ENCODE results near the gene MAP3K8. TPM values are rescaled to one million over a fixed set of nuclear protein-coding genes. Genes with fewer than 3 reads are reported as not detected.

MAP3K8 gene
- polyA plus RNA-seq (2013) = 42.6 and 49.1 TPM in 2 replicates

DNA sequence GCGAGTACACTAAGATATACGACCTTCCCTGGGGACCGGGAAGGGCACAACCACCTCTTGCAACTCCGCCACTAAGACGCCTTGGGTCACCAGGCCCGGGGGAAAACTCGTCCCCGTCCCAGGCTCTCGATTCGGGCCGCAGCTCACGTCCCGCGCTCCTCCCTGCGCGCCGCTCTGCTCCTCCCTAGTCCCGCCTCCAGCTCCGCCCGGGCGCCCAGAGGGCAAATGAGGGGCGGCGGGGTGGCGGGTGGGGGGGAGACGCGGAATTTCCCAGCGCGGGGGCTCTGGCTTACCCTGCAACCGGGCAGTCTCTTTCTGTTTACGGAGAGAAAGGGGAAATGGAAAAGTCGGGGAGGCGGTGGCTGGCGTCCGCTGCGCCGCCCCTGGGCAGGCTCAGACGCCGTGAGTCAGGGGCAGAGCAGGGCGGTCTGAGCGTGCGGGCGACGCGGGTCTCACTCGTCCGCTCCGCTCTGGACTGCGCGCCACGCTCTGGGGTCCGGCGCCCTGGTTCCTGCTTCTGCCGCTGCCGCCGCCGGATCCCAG, at the start of gene MAP3K8:
Gene MAP3K8 (plus strand): TSS at position 455 of the 543 bp plus-strand sequence. CDS start 4,755 bp downstream, outside the sequence.
- H3K27ac ChIP-seq (ENCODE audit: low read depth, low read length) = peak within 1 kb of the TSS; percentile 96
- no CpG with 5 or more reads among the region's 56 CpGs for WGBS (ENCODE audit: extremely low coverage, insufficient coverage, insufficient read length)
- H4K8ac ChIP-seq (ENCODE audit: low read depth, low read length) = peak within 1 kb of the TSS; percentile 87
- H4K12ac ChIP-seq (ENCODE audit: low read depth, low read length) = peak within 1 kb of the TSS; percentile 95
- H3K14ac ChIP-seq (ENCODE audit: low read length) = peak within 1 kb of the TSS; percentile 91
- peak within 1 kb of the TSS; percentile 95 for H2BK5ac ChIP-seq (ENCODE audit: low read depth, low read length, poor library complexity)
- H2BK120ac ChIP-seq (ENCODE audit: insufficient read depth, low read length, poor library complexity) = peak within 1 kb of the TSS; percentile 94
- peak within 1 kb of the TSS; percentile 78 for H3K9ac ChIP-seq (ENCODE audit: low read length)
- H3K36me3 ChIP-seq (ENCODE audit: control insufficient read depth in 1 of 2, insufficient read depth in 2 of 2, low read length in 2 of 2) = peaks cover 0 to 2% of the 10 kb centered on the region in 2 experiments
- peak within 1 kb of the TSS; percentile 27 for H2BK12ac ChIP-seq (ENCODE audit: low read length)
- peak within 1 kb of the TSS; percentile 89 for H3K4me3 ChIP-seq (ENCODE audit: low read depth, low read length)
- H3K9me3 ChIP-seq (ENCODE audit: insufficient read depth, low read depth, low read length) = no peaks in the 10 kb centered on the region
- H3K4me2 ChIP-seq (ENCODE audit: low read length) = peak within 1 kb of the TSS; percentile 86
- H3K27me3 ChIP-seq (ENCODE audit: insufficient read depth, low read length) = no peaks in the 10 kb centered on the region
- H3K79me1 ChIP-seq (ENCODE audit: low read length) = peaks cover 30% of the 10 kb centered on the region
- peak; percentile 92 to 95 for DNase-seq
- peak within 1 kb of the TSS; percentile 60 for H3K4ac ChIP-seq (ENCODE audit: low read depth, low read length)
- peak within 1 kb of the TSS; percentile 97 for H4K91ac ChIP-seq (ENCODE audit: low read depth, low read length)
- H3K4me1 ChIP-seq (ENCODE audit: control insufficient read depth in 1 of 2, insufficient read depth in 2 of 2, low read length in 2 of 2) = peaks cover 12 to 16% of the 10 kb centered on the region in 2 experiments
- peaks cover 13% of the 10 kb centered on the region for H3K79me2 ChIP-seq (ENCODE audit: control insufficient read depth, insufficient read depth, low read length, poor library complexity)
- no peak within 1 kb of the TSS for H3K23ac ChIP-seq (ENCODE audit: low read length)
- peak within 1 kb of the TSS; percentile 94 for H3K18ac ChIP-seq (ENCODE audit: low read length)
- H2AFZ ChIP-seq (ENCODE audit: insufficient read depth, low read length, poor library complexity) = peak within 1 kb of the TSS; percentile 84
- H2AK5ac ChIP-seq (ENCODE audit: low read length) = peak within 1 kb of the TSS; percentile 47

DNA sequence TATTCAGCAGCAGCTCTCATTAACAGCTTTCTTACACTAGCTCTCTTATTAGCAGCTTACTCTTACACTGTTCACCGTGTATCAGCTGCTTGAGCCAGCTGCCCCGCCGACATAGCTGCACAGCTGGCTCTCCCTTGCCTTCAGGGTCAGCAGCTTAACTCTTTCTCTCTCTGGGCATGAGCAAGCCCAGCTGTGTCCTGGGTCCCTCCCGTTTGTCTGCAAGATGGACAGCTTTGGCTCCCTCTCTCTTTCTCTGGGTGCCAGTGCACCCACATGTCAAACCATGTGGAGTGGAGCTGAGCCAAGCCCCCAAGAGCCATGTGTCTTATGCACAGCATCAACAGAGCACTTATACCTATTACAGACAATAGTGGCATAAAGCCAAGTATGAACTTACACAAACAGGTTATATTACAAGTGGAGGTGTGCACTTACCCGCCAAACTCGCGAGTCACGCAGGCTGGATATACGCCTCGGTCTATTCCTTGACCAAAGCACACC, 49.2 kb upstream of the MAP3K8 start:
- Histone ChIP-seq H3K4ac (ENCODE audit: low read depth, low read length) (no peak overlapping the region), H3K4me1 (ENCODE audit: control insufficient read depth in 1 of 2, insufficient read depth in 2 of 2, low read length in 2 of 2) (no peaks in the 10 kb centered on the region), H4K12ac (ENCODE audit: low read depth, low read length) (no peak overlapping the region), H2BK120ac (ENCODE audit: insufficient read depth, low read length, poor library complexity) (no peak overlapping the region), H3K9me3 (ENCODE audit: insufficient read depth, low read depth, low read length) (no peaks in the 10 kb centered on the region), H3K36me3 (ENCODE audit: control insufficient read depth in 1 of 2, insufficient read depth in 2 of 2, low read length in 2 of 2) (no peaks in the 10 kb centered on the region), H3K14ac (ENCODE audit: low read length) (no peak overlapping the region), H4K8ac (ENCODE audit: low read depth, low read length) (no peak overlapping the region), H4K91ac (ENCODE audit: low read depth, low read length) (no peak overlapping the region), H3K27ac (ENCODE audit: low read depth, low read length) (no peak overlapping the region), H3K4me2 (ENCODE audit: low read length) (no peak overlapping the region), H3K23ac (ENCODE audit: low read length) (no peak overlapping the region), H3K79me1 (ENCODE audit: low read length) (no peaks in the 10 kb centered on the region), H3K79me2 (ENCODE audit: control insufficient read depth, insufficient read depth, low read length, poor library complexity) (no peaks in the 10 kb centered on the region), H2AFZ (ENCODE audit: insufficient read depth, low read length, poor library complexity) (no peak overlapping the region), H3K27me3 (ENCODE audit: insufficient read depth, low read length) (no peaks in the 10 kb centered on the region), H2BK12ac (ENCODE audit: low read length) (no peak overlapping the region), H2BK5ac (ENCODE audit: low read depth, low read length, poor library complexity) (no peak overlapping the region), H3K9ac (ENCODE audit: low read length) (no peak overlapping the region), H3K4me3 (ENCODE audit: low read depth, low read length) (no peak overlapping the region), H2AK5ac (ENCODE audit: low read length) (no peak overlapping the region), H3K18ac (ENCODE audit: low read length) (no peak overlapping the region)
- DNase-seq = no peak
- WGBS (ENCODE audit: extremely low coverage, insufficient coverage, insufficient read length) = no CpG with 5 or more reads among the region's 10 CpGs

DNA sequence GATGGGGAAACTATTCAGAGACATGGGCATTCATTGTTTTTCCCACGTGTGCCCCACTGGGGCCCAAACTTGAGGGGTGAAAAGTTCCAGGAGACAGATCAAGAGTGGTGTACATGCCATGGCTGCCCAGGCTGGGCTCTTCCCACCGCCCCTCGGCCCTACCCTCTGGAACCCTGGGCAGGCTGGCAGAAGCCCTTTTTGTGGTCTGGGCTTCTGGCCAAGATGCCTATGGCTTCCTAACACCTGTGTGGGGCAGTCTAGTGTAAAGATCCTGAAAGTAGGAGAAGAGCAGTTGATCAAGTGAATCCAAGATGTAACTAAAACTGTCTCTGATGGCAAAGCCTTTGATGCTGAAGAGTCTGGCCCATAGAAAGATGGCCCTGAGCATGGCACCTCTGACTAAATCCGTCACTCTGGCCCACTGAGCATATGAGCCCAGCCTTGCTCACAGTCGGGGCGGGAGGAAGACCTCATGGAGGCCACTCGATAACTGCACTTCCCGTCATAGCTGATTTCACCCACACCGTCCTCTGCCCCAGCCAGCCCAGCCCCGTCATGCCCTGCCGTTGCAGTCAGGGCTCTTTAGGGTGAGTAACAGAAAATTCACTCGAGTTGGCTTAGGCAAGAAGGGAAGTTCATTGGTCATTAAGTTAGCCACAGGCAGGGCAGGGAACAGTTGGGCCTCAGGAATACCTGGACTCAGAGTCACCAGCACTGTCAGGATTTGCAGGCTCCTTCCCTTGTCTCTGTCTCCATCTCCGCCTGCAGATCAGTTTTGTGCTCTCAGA, 47.0 kb upstream of the MAP3K8 start:
- Histone ChIP-seq H3K4me3 (ENCODE audit: low read depth, low read length) (no peak overlapping the region), H3K79me2 (ENCODE audit: control insufficient read depth, insufficient read depth, low read length, poor library complexity) (no peaks in the 10 kb centered on the region), H4K91ac (ENCODE audit: low read depth, low read length) (no peak overlapping the region), H3K4me1 (ENCODE audit: control insufficient read depth in 1 of 2, insufficient read depth in 2 of 2, low read length in 2 of 2) (no peaks in the 10 kb centered on the region), H3K27ac (ENCODE audit: low read depth, low read length) (no peak overlapping the region), H3K36me3 (ENCODE audit: control insufficient read depth in 1 of 2, insufficient read depth in 2 of 2, low read length in 2 of 2) (no peaks in the 10 kb centered on the region), H3K4ac (ENCODE audit: low read depth, low read length) (no peak overlapping the region), H3K18ac (ENCODE audit: low read length) (no peak overlapping the region), H3K9ac (ENCODE audit: low read length) (no peak overlapping the region), H2AFZ (ENCODE audit: insufficient read depth, low read length, poor library complexity) (no peak overlapping the region), H4K8ac (ENCODE audit: low read depth, low read length) (no peak overlapping the region), H3K9me3 (ENCODE audit: insufficient read depth, low read depth, low read length) (no peaks in the 10 kb centered on the region), H2BK12ac (ENCODE audit: low read length) (no peak overlapping the region), H3K23ac (ENCODE audit: low read length) (no peak overlapping the region), H3K4me2 (ENCODE audit: low read length) (no peak overlapping the region), H3K14ac (ENCODE audit: low read length) (no peak overlapping the region), H2BK5ac (ENCODE audit: low read depth, low read length, poor library complexity) (no peak overlapping the region), H2BK120ac (ENCODE audit: insufficient read depth, low read length, poor library complexity) (no peak overlapping the region), H4K12ac (ENCODE audit: low read depth, low read length) (no peak overlapping the region), H3K79me1 (ENCODE audit: low read length) (no peaks in the 10 kb centered on the region), H2AK5ac (ENCODE audit: low read length) (no peak overlapping the region), H3K27me3 (ENCODE audit: insufficient read depth, low read length) (no peaks in the 10 kb centered on the region)
- WGBS (ENCODE audit: extremely low coverage, insufficient coverage, insufficient read length) = no CpG with 5 or more reads among the region's 13 CpGs
- peak; percentile 71 for DNase-seq

DNA sequence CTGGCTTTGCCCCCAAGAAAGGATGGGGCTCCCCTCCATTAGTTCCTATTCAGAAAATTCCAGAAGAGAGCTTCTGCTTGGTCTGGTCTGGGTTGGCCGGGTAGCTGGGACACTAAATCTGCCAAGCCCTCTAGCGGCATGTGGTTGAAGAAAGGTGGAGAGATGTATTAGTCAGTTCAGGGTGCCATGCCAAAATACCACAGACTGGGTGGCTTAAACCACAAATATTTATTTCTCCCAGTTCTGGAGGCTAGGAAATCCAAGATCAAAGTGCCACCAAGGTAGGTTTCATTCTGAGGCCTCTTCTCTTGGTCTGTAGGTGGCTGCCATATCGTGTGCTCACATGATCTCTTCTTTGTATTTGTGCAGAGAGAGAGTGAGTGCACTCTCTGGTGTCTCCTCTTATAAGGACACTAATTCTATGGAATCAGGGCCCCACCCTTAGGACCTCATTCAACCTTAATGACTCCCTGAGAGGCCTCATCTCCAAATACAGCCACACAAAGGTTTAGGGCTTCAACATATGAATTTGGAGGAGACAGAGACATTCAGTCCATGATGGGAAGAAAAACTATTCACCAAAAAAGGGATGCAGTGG, 46.2 kb upstream of the MAP3K8 start:
- Histone ChIP-seq H4K12ac (ENCODE audit: low read depth, low read length) (no peak overlapping the region), H4K91ac (ENCODE audit: low read depth, low read length) (no peak overlapping the region), H2AFZ (ENCODE audit: insufficient read depth, low read length, poor library complexity) (no peak overlapping the region), H3K14ac (ENCODE audit: low read length) (no peak overlapping the region), H3K4me2 (ENCODE audit: low read length) (no peak overlapping the region), H3K79me2 (ENCODE audit: control insufficient read depth, insufficient read depth, low read length, poor library complexity) (no peaks in the 10 kb centered on the region), H2AK5ac (ENCODE audit: low read length) (no peak overlapping the region), H3K23ac (ENCODE audit: low read length) (no peak overlapping the region), H4K8ac (ENCODE audit: low read depth, low read length) (no peak overlapping the region), H3K4me3 (ENCODE audit: low read depth, low read length) (no peak overlapping the region), H3K9ac (ENCODE audit: low read length) (no peak overlapping the region), H2BK12ac (ENCODE audit: low read length) (no peak overlapping the region), H3K9me3 (ENCODE audit: insufficient read depth, low read depth, low read length) (no peaks in the 10 kb centered on the region), H3K79me1 (ENCODE audit: low read length) (no peaks in the 10 kb centered on the region), H3K36me3 (ENCODE audit: control insufficient read depth in 1 of 2, insufficient read depth in 2 of 2, low read length in 2 of 2) (no peaks in the 10 kb centered on the region), H2BK120ac (ENCODE audit: insufficient read depth, low read length, poor library complexity) (no peak overlapping the region), H3K18ac (ENCODE audit: low read length) (no peak overlapping the region), H3K4me1 (ENCODE audit: control insufficient read depth in 1 of 2, insufficient read depth in 2 of 2, low read length in 2 of 2) (peaks cover 0 to 2% of the 10 kb centered on the region in 2 experiments), H3K4ac (ENCODE audit: low read depth, low read length) (no peak overlapping the region), H3K27ac (ENCODE audit: low read depth, low read length) (no peak overlapping the region), H2BK5ac (ENCODE audit: low read depth, low read length, poor library complexity) (no peak overlapping the region), H3K27me3 (ENCODE audit: insufficient read depth, low read length) (no peaks in the 10 kb centered on the region)
- WGBS (ENCODE audit: extremely low coverage, insufficient coverage, insufficient read length) = no CpG with 5 or more reads among the region's 3 CpGs
- peak; percentile 50 to 51 for DNase-seq
